Mesothelial cell of epicardium (in vitro differentiated cells): ENCODE measurements around the gene KIAA0232. TPM values are rescaled to one million over a fixed set of nuclear protein-coding genes. Genes with fewer than 3 reads are reported as not detected.
"Not testable (repeated sequence)": the region's sequence is repeated elsewhere in the genome, so short reads cannot be mapped to it uniquely, and the experiment has no call there.

Experiments
- DNase-seq, 2 experiments: peaks; one replicate each; pipeline ENCODE4 v3.0.0; 2021; ENCODE audit warnings: low spot score in 2 of 2; ENCODE audit not compliant: unreplicated experiment in 2 of 2
- H3K27ac Mint-ChIP-seq: 2 replicates; pipeline ENCODE4 v1.8.0; 2021; ENCODE audit warnings: mixed read lengths
- H3K27me3 Mint-ChIP-seq: 2 replicates; pipeline ENCODE4 v1.8.0; 2021; ENCODE audit warnings: low read depth, mixed read lengths
- H3K36me3 Mint-ChIP-seq: 2 replicates; pipeline ENCODE4 v1.8.0; 2021; ENCODE audit warnings: mixed read lengths
- H3K4me1 Mint-ChIP-seq: 2 replicates; pipeline ENCODE4 v1.8.0; 2021; ENCODE audit warnings: mixed read lengths
- H3K4me3 Mint-ChIP-seq: 2 replicates; pipeline ENCODE4 v1.8.0; 2021; ENCODE audit warnings: mild to moderate bottlenecking, moderate library complexity, mixed read lengths
- H3K9me3 Mint-ChIP-seq: 2 replicates; pipeline ENCODE4 v1.8.0; 2021; ENCODE audit warnings: mixed read lengths
- CTCF ChIP-seq: fragments of 200-600 bp; sonication (generic); IDR thresholded peaks from one replicate; pipeline ENCODE4 v1.5.0; 2021; ENCODE audit warnings: antibody characterized with exemption; ENCODE audit not compliant: unreplicated experiment
- total RNA-seq: library from RNA; stranded (reverse); gene quantifications from 3 replicates; pipeline ENCODE4 v1.2.1, GENCODE V29; 2021

Gene KIAA0232
- total RNA-seq, 1 donor from 2014 or later: 37.8 TPM

- Mint-ChIP-seq H3K27ac (no peak overlapping the region), H3K4me3 (no peak overlapping the region), H3K9me3 (no peaks in the 10 kb centered on the region), H3K27me3 (no peaks in the 10 kb centered on the region), H3K36me3 (no peaks in the 10 kb centered on the region), H3K4me1 (peaks cover 4% of the 10 kb centered on the region)
- DNase-seq: no peak
- TF ChIP-seq CTCF: no peak
These were observed 28.6 kb upstream of the KIAA0232 start for GRCh38 chr4:6753891-6754290.

GRCh38 chr4:6754481-6755087 is 27.9 kb upstream of the KIAA0232 start:
- DNase-seq: no peak
- TF ChIP-seq CTCF: no peak
- Mint-ChIP-seq H3K9me3 (no peaks in the 10 kb centered on the region), H3K36me3 (no peaks in the 10 kb centered on the region), H3K27me3 (no peaks in the 10 kb centered on the region), H3K4me1 (peaks cover 4% of the 10 kb centered on the region), H3K27ac (no peak overlapping the region), H3K4me3 (no peak overlapping the region)

GRCh38 chr4:6755088-6755753 is 27.3 kb upstream of the KIAA0232 start:
- no peak for TF ChIP-seq CTCF
- Mint-ChIP-seq H3K36me3 (no peaks in the 10 kb centered on the region), H3K4me3 (no peak overlapping the region), H3K9me3 (no peaks in the 10 kb centered on the region), H3K27ac (no peak overlapping the region), H3K27me3 (no peaks in the 10 kb centered on the region), H3K4me1 (peaks cover 4% of the 10 kb centered on the region)
- DNase-seq: no peak

GRCh38 chr4:6756345-6756744 is 26.2 kb upstream of the KIAA0232 start:
- not testable (repeated sequence) for H3K4me3 Mint-ChIP-seq, H3K9me3 Mint-ChIP-seq, H3K4me1 Mint-ChIP-seq, H3K27ac Mint-ChIP-seq, H3K36me3 Mint-ChIP-seq, H3K27me3 Mint-ChIP-seq, DNase-seq

GRCh38 chr4:6758728-6759127 is 23.8 kb upstream of the KIAA0232 start:
- Mint-ChIP-seq H3K9me3 (no peaks in the 10 kb centered on the region), H3K4me3 (no peak overlapping the region), H3K4me1 (peaks cover 4% of the 10 kb centered on the region), H3K27me3 (no peaks in the 10 kb centered on the region), H3K27ac (no peak overlapping the region), H3K36me3 (no peaks in the 10 kb centered on the region)
- no peak for DNase-seq
- TF ChIP-seq CTCF: no peak

- Mint-ChIP-seq H3K27me3 (peaks cover 3% of the 10 kb centered on the region), H3K27ac (no peak overlapping the region), H3K36me3 (no peaks in the 10 kb centered on the region), H3K4me3 (no peak overlapping the region), H3K4me1 (peaks cover 4% of the 10 kb centered on the region), H3K9me3 (no peaks in the 10 kb centered on the region)
- DNase-seq: no peak
- no peak for TF ChIP-seq CTCF
These were observed 21.7 kb upstream of the KIAA0232 start for GRCh38 chr4:6760865-6761264.
